GM10266 (cell line): ENCODE results near the gene FAM13C.

Source experiments
- DNase-seq: peaks from one replicate; pipeline ENCODE4 v3.0.0; 2012; ENCODE audit errors: extremely low spot score
- CTCF ChIP-seq: IDR thresholded peaks from 2 replicates; pipeline ENCODE4 v1.5.1; 2012; ENCODE audit warnings: mild to moderate bottlenecking, low read depth; ENCODE audit not compliant: control insufficient read depth, insufficient read depth; ENCODE audit errors: missing control alignments

The FAM13C gene

GRCh38 chr10:59283456-59284091, 78.8 kb downstream of the FAM13C start:
- no peak for TF ChIP-seq CTCF
- no peak for DNase-seq

GRCh38 chr10:59281861-59282260, 80.5 kb downstream of the FAM13C start:
- DNase-seq = no peak
- TF ChIP-seq CTCF = no peak

DNA sequence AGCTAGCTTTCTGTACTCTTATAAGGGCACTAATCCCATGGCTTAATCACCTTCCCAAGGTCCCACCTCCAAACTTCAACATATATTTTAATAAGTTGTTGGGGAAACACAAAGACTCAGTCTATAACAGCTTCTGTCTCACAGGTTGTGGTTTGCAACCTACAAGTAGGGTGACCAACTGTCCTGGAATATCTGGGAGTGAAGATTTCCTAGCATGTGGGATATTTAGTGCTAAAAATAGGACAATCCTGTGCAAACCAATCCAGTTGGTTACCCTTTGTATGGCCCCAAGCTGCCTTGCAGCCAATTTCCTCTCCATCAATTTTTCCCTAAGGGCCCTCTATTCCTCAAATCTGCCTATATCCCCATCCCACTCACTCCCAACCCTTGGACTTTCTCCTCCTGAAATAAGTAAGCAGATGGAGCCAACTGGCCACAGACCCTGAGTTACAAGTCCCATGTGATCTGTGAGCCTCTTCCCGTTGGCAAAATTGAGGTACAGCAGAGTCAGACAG, 82.3 kb downstream of the FAM13C start:
- no peak for TF ChIP-seq CTCF
- no peak for DNase-seq

GRCh38 chr10:59279476-59279875, 82.9 kb downstream of the FAM13C start:
- no peak for DNase-seq
- TF ChIP-seq CTCF = no peak

- DNase-seq = no peak
- no peak for TF ChIP-seq CTCF
Measured at GRCh38 chr10:59276919-59277318, 85.4 kb downstream of the FAM13C start.

DNA sequence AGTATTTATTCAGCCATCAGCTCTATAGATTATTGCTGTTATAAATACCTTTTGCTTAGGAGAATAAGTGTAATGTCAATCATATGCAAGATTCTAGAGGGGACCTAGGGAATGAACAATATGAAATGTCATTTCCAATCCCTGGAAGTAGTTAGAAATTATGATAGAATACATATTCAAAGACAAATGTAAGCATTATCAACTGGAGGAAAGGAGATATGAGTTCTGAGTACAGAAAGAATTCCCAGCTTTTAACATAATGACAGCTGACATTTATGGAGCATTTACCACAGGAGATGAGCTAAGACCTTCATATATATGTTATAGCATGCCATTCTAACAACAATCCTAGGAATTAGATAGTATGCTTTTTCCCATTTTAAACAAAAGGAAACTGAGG, 86.2 kb downstream of the FAM13C start:
- no peak for TF ChIP-seq CTCF
- DNase-seq = no peak

DNA sequence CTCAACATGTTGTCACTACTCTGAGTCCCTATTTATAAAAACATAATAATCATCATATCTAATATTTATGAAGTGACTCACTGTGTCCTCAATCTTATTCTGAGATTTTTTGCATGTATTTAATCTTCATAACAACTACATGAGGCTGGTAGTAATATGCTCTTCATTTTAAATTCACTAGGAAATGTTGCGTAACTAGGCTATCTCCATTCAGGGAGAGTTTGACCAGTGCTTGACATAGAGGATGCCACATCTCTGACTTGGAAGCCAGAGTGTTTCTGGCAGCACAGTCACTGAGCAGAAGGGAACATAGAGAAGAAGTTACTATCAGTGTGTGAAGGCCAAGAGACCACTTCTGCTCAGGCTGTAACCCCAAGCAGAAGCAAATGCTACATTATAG, 88.9 kb downstream of the FAM13C start:
- DNase-seq = no peak
- TF ChIP-seq CTCF = no peak
